ENCODE data around the gene SLIT3.

Gene SLIT3

GRCh38 chr5:168737066-168737465 lies 563.9 kb downstream of the SLIT3 start:
- no peaks in the 10 kb centered on the region for H3K36me3 ChIP-seq (ENCODE audit: control insufficient read depth, low read length)
- no peaks in the 10 kb centered on the region for H3K4me1 ChIP-seq (ENCODE audit: control insufficient read depth, low read length)
- H3F3A ChIP-seq (ENCODE audit: control insufficient read depth, insufficient read depth), result no peaks in the 10 kb centered on the region
- H3K4me2 ChIP-seq (ENCODE audit: low read length), result no peak overlapping the region
- no peaks in the 10 kb centered on the region for H3K9me2 ChIP-seq (replicated peaks; ENCODE audit: control insufficient read depth, low read length)
- no peaks in the 10 kb centered on the region for H3K79me2 ChIP-seq (ENCODE audit: control insufficient read depth, low read length)
- no peak for TF ChIP-seq CTCF (IDR thresholded peaks at IDR 0.05; ENCODE audit: low read depth, low read length, poor library complexity, severe bottlenecking)
- no peak for TF ChIP-seq EZH2phosphoT487 (IDR thresholded peaks at IDR 0.05; ENCODE audit: borderline replicate concordance, low read length)
- no peak overlapping the region for H3K4me3 ChIP-seq (ENCODE audit: low read length)
- H3K9me3 ChIP-seq (ENCODE audit: control insufficient read depth, insufficient read depth, low read length), result no peaks in the 10 kb centered on the region
- H4K20me1 ChIP-seq (ENCODE audit: control insufficient read depth, insufficient read depth, low read depth, low read length), result no peaks in the 10 kb centered on the region
- H3K27ac ChIP-seq (ENCODE audit: low read depth, low read length), result no peak overlapping the region
- peaks cover 8% of the 10 kb centered on the region; the same call in 1 of the 2 replicates for H3K27me3 ChIP-seq (ENCODE audit: control insufficient read depth, low read length)

DNA sequence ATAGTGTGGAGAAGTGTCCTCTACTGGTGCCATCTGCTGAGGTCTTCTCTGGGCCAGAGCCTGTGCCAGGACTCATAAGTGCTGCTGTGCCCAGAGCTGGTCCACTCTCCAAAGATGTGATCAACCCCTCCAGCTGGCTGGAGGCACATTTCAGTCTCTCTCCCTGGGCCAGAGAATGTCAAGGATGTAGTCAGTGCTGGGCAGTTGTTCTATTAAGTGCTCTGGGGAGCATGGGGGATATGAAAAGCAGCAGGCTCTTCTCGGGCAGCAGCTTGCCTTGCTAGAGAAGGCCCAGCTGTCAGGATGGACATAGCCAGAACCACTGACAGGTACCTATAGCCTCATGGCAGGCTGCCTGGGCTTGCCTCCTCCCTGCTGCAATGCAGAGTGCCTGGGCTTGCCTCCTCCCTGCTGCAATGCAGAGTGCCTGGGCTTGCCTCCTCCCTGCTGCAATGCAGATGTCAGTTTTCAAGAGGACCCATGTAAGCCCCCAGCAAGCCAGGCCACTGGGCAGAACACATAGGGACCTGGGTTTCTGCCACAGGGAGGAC lies 564.6 kb downstream of the SLIT3 start:
- no peak overlapping the region for H3K27ac ChIP-seq (ENCODE audit: low read depth, low read length)
- H4K20me1 ChIP-seq (ENCODE audit: control insufficient read depth, insufficient read depth, low read depth, low read length), result no peaks in the 10 kb centered on the region
- H3K4me2 ChIP-seq (ENCODE audit: low read length), result no peak overlapping the region
- no peaks in the 10 kb centered on the region for H3F3A ChIP-seq (ENCODE audit: control insufficient read depth, insufficient read depth)
- peaks cover 8% of the 10 kb centered on the region; the same call in 1 of the 2 replicates for H3K27me3 ChIP-seq (ENCODE audit: control insufficient read depth, low read length)
- no peak overlapping the region for H3K4me3 ChIP-seq (ENCODE audit: low read length)
- no peaks in the 10 kb centered on the region for H3K36me3 ChIP-seq (ENCODE audit: control insufficient read depth, low read length)
- H3K9me3 ChIP-seq (ENCODE audit: control insufficient read depth, insufficient read depth, low read length), result no peaks in the 10 kb centered on the region
- TF ChIP-seq EZH2phosphoT487 (IDR thresholded peaks at IDR 0.05; ENCODE audit: borderline replicate concordance, low read length), result no peak
- no peak for TF ChIP-seq CTCF (IDR thresholded peaks at IDR 0.05; ENCODE audit: low read depth, low read length, poor library complexity, severe bottlenecking)
- H3K9me2 ChIP-seq (replicated peaks; ENCODE audit: control insufficient read depth, low read length), result no peaks in the 10 kb centered on the region
- no peaks in the 10 kb centered on the region for H3K79me2 ChIP-seq (ENCODE audit: control insufficient read depth, low read length)
- H3K4me1 ChIP-seq (ENCODE audit: control insufficient read depth, low read length), result no peaks in the 10 kb centered on the region

GRCh38 chr5:168734620-168735300 lies 566.2 kb downstream of the SLIT3 start:
- no peaks in the 10 kb centered on the region for H3K9me3 ChIP-seq (ENCODE audit: control insufficient read depth, insufficient read depth, low read length)
- peaks cover 8% of the 10 kb centered on the region; the same call in 1 of the 2 replicates for H3K27me3 ChIP-seq (ENCODE audit: control insufficient read depth, low read length)
- no peak overlapping the region for H3K4me3 ChIP-seq (ENCODE audit: low read length)
- H3K79me2 ChIP-seq (ENCODE audit: control insufficient read depth, low read length), result no peaks in the 10 kb centered on the region
- TF ChIP-seq EZH2phosphoT487 (IDR thresholded peaks at IDR 0.05; ENCODE audit: borderline replicate concordance, low read length), result no peak
- TF ChIP-seq CTCF (IDR thresholded peaks at IDR 0.05; ENCODE audit: low read depth, low read length, poor library complexity, severe bottlenecking), result no peak
- no peaks in the 10 kb centered on the region for H3K4me1 ChIP-seq (ENCODE audit: control insufficient read depth, low read length)
- no peak overlapping the region for H3K4me2 ChIP-seq (ENCODE audit: low read length)
- H3K36me3 ChIP-seq (ENCODE audit: control insufficient read depth, low read length), result no peaks in the 10 kb centered on the region
- no peak overlapping the region for H3K27ac ChIP-seq (ENCODE audit: low read depth, low read length)
- H3K9me2 ChIP-seq (replicated peaks; ENCODE audit: control insufficient read depth, low read length), result no peaks in the 10 kb centered on the region
- no peaks in the 10 kb centered on the region for H3F3A ChIP-seq (ENCODE audit: control insufficient read depth, insufficient read depth)
- no peaks in the 10 kb centered on the region for H4K20me1 ChIP-seq (ENCODE audit: control insufficient read depth, insufficient read depth, low read depth, low read length)

Data from DOHH2 (cell line).